ACC112 (cell line): ENCODE data around the gene PNPLA4.
A peak's percentile ranks its signal among the peaks of the same experiment; 100 is the strongest.

Experiments
- H2AFZ ChIP-seq: fragments of 200-600 bp; sonication (generic); one replicate; pipeline ENCODE4 v1.6.0; 2017; ENCODE audit warnings: antibody characterized with exemption, low read length; ENCODE audit not compliant: unreplicated experiment
- H3K27ac ChIP-seq: fragments of 200-600 bp; sonication (generic); 2 replicates; pipeline ENCODE4 v1.5.1; 2014; ENCODE audit warnings: low read depth, mild to moderate bottlenecking, antibody characterized with exemption, low read length, moderate library complexity
- H3K27me3 ChIP-seq: fragments of 200-600 bp; sonication (generic); 2 replicates; pipeline ENCODE4 v1.6.1; 2014; ENCODE audit warnings: mild to moderate bottlenecking, antibody characterized with exemption, low read length, moderate library complexity, mixed read lengths; ENCODE audit not compliant: insufficient read depth
- H3K36me3 ChIP-seq: fragments of 200-600 bp; sonication (generic); 2 replicates; pipeline ENCODE4 v1.6.1; 2016; ENCODE audit warnings: mild to moderate bottlenecking, antibody characterized with exemption, low read length, moderate library complexity, mixed read lengths; ENCODE audit not compliant: insufficient read depth
- H3K4me1 ChIP-seq: fragments of 200-600 bp; sonication (generic); one replicate; pipeline ENCODE4 v1.6.1; 2016; ENCODE audit warnings: low read length, mixed read lengths; ENCODE audit not compliant: insufficient read depth, unreplicated experiment, control insufficient read depth
- H3K4me3 ChIP-seq: fragments of 200-600 bp; sonication (generic); 2 replicates; pipeline ENCODE4 v1.5.1; 2014; ENCODE audit warnings: mild to moderate bottlenecking, low read depth, low read length
- H3K79me2 ChIP-seq: fragments of 200-600 bp; sonication (generic); one replicate; pipeline ENCODE4 v1.6.0; 2016; ENCODE audit warnings: low read length; ENCODE audit not compliant: control insufficient read depth, unreplicated experiment, insufficient read depth

Gene PNPLA4

GRCh38 chrX:7927259-7928167 lies at the start of gene PNPLA4:
Gene PNPLA4 (minus strand): TSS chrX:7927413. CDS start chrX:7926119, 1,294 bp downstream.
- Histone ChIP-seq H3K79me2 (peaks cover 4% of the 10 kb centered on the region), H3K36me3 (no peaks in the 10 kb centered on the region; the same call in 1 of the 2 replicates), H3K4me3 (peak within 1 kb of the TSS; percentile 89), H2AFZ (peak within 1 kb of the TSS; percentile 100), H3K27ac (peak within 1 kb of the TSS; percentile 82), H3K27me3 (no peaks in the 10 kb centered on the region), H3K4me1 (peaks cover 17% of the 10 kb centered on the region)

- Histone ChIP-seq H3K27ac (no peak overlapping the region), H3K4me3 (no peak overlapping the region), H3K79me2 (no peaks in the 10 kb centered on the region), H3K36me3 (no peaks in the 10 kb centered on the region), H2AFZ (no peak overlapping the region), H3K27me3 (no peaks in the 10 kb centered on the region), H3K4me1 (no peaks in the 10 kb centered on the region)
Observed at GRCh38 chrX:7972586-7972985, 45.4 kb upstream of the PNPLA4 start.

GRCh38 chrX:7970428-7970827 lies 43.2 kb upstream of the PNPLA4 start:
- H3K36me3 ChIP-seq = no peaks in the 10 kb centered on the region
- no peaks in the 10 kb centered on the region for H3K4me1 ChIP-seq
- H3K27ac ChIP-seq = no peak overlapping the region
- H3K79me2 ChIP-seq = no peaks in the 10 kb centered on the region
- no peaks in the 10 kb centered on the region for H3K27me3 ChIP-seq
- H3K4me3 ChIP-seq = no peak overlapping the region
- no peak overlapping the region for H2AFZ ChIP-seq

- Histone ChIP-seq H3K4me3 (no peak overlapping the region), H3K4me1 (no peaks in the 10 kb centered on the region), H3K79me2 (no peaks in the 10 kb centered on the region), H2AFZ (no peak overlapping the region), H3K36me3 (no peaks in the 10 kb centered on the region), H3K27ac (no peak overlapping the region), H3K27me3 (no peaks in the 10 kb centered on the region)
Observed at GRCh38 chrX:7965436-7965835, 38.2 kb upstream of the PNPLA4 start.

GRCh38 chrX:7960246-7960645 lies 33.0 kb upstream of the PNPLA4 start:
- no peaks in the 10 kb centered on the region for H3K4me1 ChIP-seq
- no peak overlapping the region for H3K4me3 ChIP-seq
- no peaks in the 10 kb centered on the region for H3K27me3 ChIP-seq
- no peak overlapping the region for H3K27ac ChIP-seq
- no peak overlapping the region for H2AFZ ChIP-seq
- no peaks in the 10 kb centered on the region for H3K36me3 ChIP-seq
- H3K79me2 ChIP-seq = no peaks in the 10 kb centered on the region

- Histone ChIP-seq H3K27me3 (no peaks in the 10 kb centered on the region), H3K27ac (no peak overlapping the region), H2AFZ (no peak overlapping the region), H3K79me2 (no peaks in the 10 kb centered on the region), H3K4me3 (no peak overlapping the region), H3K36me3 (no peaks in the 10 kb centered on the region), H3K4me1 (no peaks in the 10 kb centered on the region)
Observed at GRCh38 chrX:7953446-7953845, 26.2 kb upstream of the PNPLA4 start.

GRCh38 chrX:7950865-7951264 lies 23.7 kb upstream of the PNPLA4 start:
- H3K4me1 ChIP-seq = no peaks in the 10 kb centered on the region
- H3K27ac ChIP-seq = no peak overlapping the region
- H2AFZ ChIP-seq = no peak overlapping the region
- no peak overlapping the region for H3K4me3 ChIP-seq
- no peaks in the 10 kb centered on the region for H3K79me2 ChIP-seq
- H3K36me3 ChIP-seq = no peaks in the 10 kb centered on the region
- H3K27me3 ChIP-seq = no peaks in the 10 kb centered on the region

GRCh38 chrX:7948483-7948882 lies 21.3 kb upstream of the PNPLA4 start:
- H3K79me2 ChIP-seq = no peaks in the 10 kb centered on the region
- H3K36me3 ChIP-seq = no peaks in the 10 kb centered on the region
- no peak overlapping the region for H3K4me3 ChIP-seq
- no peak overlapping the region for H2AFZ ChIP-seq
- H3K4me1 ChIP-seq = no peaks in the 10 kb centered on the region
- H3K27ac ChIP-seq = no peak overlapping the region
- no peaks in the 10 kb centered on the region for H3K27me3 ChIP-seq

- H3K4me3 ChIP-seq = no peak overlapping the region
- no peaks in the 10 kb centered on the region for H3K79me2 ChIP-seq
- no peak overlapping the region for H3K27ac ChIP-seq
- H3K4me1 ChIP-seq = no peaks in the 10 kb centered on the region
- H3K27me3 ChIP-seq = no peaks in the 10 kb centered on the region
- no peaks in the 10 kb centered on the region for H3K36me3 ChIP-seq
- H2AFZ ChIP-seq = no peak overlapping the region
Observed at GRCh38 chrX:7946960-7947359, 19.7 kb upstream of the PNPLA4 start.

- no peaks in the 10 kb centered on the region for H3K79me2 ChIP-seq
- H3K4me1 ChIP-seq = no peaks in the 10 kb centered on the region
- H3K27ac ChIP-seq = no peak overlapping the region
- H3K4me3 ChIP-seq = no peak overlapping the region
- H2AFZ ChIP-seq = no peak overlapping the region
- no peaks in the 10 kb centered on the region for H3K36me3 ChIP-seq
- no peaks in the 10 kb centered on the region for H3K27me3 ChIP-seq
Observed at GRCh38 chrX:7943600-7944245, 16.5 kb upstream of the PNPLA4 start.
